Measurements from ENCODE around the gene CUL9.

CUL9 gene

GRCh38 chr6:43240950-43241349, 59.0 kb downstream of the CUL9 start:
- no peak for DNase-seq (ENCODE audit: insufficient read length, low spot score)
- FAIRE-seq = no peak
- TF ChIP-seq, protein P1, sequence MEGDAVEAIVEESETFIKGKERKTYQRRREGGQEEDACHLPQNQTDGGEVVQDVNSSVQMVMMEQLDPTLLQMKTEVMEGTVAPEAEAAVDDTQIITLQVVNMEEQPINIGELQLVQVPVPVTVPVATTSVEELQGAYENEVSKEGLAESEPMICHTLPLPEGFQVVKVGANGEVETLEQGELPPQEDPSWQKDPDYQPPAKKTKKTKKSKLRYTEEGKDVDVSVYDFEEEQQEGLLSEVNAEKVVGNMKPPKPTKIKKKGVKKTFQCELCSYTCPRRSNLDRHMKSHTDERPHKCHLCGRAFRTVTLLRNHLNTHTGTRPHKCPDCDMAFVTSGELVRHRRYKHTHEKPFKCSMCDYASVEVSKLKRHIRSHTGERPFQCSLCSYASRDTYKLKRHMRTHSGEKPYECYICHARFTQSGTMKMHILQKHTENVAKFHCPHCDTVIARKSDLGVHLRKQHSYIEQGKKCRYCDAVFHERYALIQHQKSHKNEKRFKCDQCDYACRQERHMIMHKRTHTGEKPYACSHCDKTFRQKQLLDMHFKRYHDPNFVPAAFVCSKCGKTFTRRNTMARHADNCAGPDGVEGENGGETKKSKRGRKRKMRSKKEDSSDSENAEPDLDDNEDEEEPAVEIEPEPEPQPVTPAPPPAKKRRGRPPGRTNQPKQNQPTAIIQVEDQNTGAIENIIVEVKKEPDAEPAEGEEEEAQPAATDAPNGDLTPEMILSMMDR (IDR thresholded peaks at IDR 0.05; ENCODE audit: insufficient read depth, missing control alignments) = no peak

DNA sequence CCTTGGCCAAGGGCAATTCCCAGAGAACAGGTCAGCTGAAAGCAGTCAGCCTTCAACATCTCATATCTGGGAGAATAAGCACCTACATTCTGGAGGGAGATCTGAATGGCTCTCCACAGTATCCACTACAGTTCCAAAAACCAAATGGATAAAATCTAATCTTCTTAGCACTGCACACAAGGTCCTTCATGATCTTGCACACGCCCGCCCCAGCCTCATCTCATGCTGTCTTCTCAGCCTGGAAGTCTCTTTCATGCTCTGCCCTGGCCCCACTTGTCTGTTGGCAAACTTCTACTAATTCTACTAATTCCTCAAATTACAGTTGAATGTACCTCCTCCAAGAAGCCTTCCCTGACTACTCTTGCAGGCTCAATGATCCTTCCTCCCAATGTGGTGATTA, 59.5 kb downstream of the CUL9 start:
- TF ChIP-seq, protein P1 (IDR thresholded peaks at IDR 0.05; ENCODE audit: insufficient read depth, missing control alignments) = no peak
- DNase-seq (ENCODE audit: insufficient read length, low spot score) = no peak
- no peak for FAIRE-seq

GRCh38 chr6:43242908-43243663, 61.1 kb downstream of the CUL9 start, which contains the start of gene TTBK1:
TSS of gene TTBK1 (plus strand) at chr6:43243481. CDS start at chr6:43246661, 3,180 bp downstream.
- TF ChIP-seq, protein P1 (IDR thresholded peaks at IDR 0.05; ENCODE audit: insufficient read depth, missing control alignments) = no peak
- DNase-seq (ENCODE audit: insufficient read length, low spot score) (peak; percentile 65), FAIRE-seq (no peak)

GRCh38 chr6:43243664-43244321, 61.8 kb downstream of the CUL9 start:
- DNase-seq (ENCODE audit: insufficient read length, low spot score) (peak; percentile 29), FAIRE-seq (no peak)
- TF ChIP-seq, protein P1 (IDR thresholded peaks at IDR 0.05; ENCODE audit: insufficient read depth, missing control alignments) = no peak

- FAIRE-seq = no peak
- TF ChIP-seq, protein P1 (IDR thresholded peaks at IDR 0.05; ENCODE audit: insufficient read depth, missing control alignments) = no peak
Measured at GRCh38 chr6:43246301-43247113, 64.5 kb downstream of the CUL9 start.

DNA sequence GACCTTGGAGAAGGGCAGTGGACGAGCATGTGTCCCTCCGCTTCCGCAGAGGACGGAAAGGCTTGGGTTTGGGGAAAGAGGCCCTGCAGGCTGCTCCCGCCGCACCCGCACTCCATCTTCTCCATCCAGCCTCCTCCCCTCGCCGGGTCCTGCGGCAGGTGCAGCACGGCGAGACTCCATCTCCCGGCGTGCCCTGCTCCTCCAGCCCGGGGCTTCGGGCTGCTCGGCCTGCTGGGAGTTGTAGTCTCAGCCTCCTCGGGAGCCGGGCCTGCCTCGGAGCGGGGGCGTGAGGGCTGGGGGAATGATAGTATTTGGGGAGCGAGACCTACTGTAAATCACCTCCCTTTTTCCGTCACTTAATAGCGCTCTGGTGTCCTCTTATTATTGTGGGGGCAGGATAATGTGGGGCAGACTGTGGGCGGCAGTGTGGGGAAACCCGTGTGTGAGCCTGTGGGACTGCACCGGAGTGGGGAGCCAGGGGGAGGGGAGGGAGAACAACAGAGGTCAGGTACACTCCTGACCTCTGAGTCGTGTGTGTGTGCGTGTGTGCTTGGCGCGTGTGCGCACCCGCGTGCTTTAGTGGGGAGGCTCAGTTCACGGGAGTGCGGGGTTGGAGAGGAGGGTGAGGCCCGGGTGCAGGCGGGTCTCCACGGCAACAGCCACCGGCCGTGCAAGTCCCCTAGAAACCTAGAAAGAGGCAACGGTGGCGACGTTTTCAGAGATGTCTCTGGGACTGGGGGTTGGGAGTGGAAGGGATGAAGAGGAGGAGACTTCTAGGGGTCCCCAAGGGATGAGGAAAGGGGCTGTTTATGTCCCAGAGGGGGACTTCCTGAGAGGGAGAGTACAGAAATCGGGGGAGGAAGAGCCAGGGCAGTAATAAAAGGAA, 65.4 kb downstream of the CUL9 start:
- FAIRE-seq (no peak), DNase-seq (ENCODE audit: insufficient read length, low spot score) (peak; percentile 100)
- TF ChIP-seq, protein P1 (IDR thresholded peaks at IDR 0.05; ENCODE audit: insufficient read depth, missing control alignments) = no peak

More at GRCh38 chr6:43246301-43247113, 64.5 kb downstream of the CUL9 start:
- DNase-seq (ENCODE audit: insufficient read length, low spot score) = peak; percentile 61
